Thyroid gland (tissue), 4 donors: ENCODE results near the gene MYO18B. TPM values are rescaled to one million over a fixed set of nuclear protein-coding genes. Genes with fewer than 3 reads are reported as not detected.

Experiments
- DNase-seq, 2 donors: peaks; one replicate each; pipeline ENCODE4 v3.0.0-alpha.2; 2019
- H3K27ac ChIP-seq, 3 donors: fragments of 200-600 bp; sonication (generic); 1 replicate in 2 of 3; 2 replicates in 1 of 3; pipeline ENCODE4 v1.5.1; 2016 to 2019; ENCODE audit warnings: mild to moderate bottlenecking in 1 of 3, moderate library complexity in 1 of 3
- H3K27me3 ChIP-seq: fragments of 200-600 bp; sonication (generic); one replicate; pipeline ENCODE4 v1.5.1; 2019
- H3K36me3 ChIP-seq, 2 donors: fragments of 200-600 bp; sonication (generic); one replicate each; pipeline ENCODE4 v1.5.1; 2016 to 2019
- H3K4me1 ChIP-seq, 2 donors: fragments of 200-600 bp; sonication (generic); one replicate each; pipeline ENCODE4 v1.5.1; 2017 to 2019
- H3K4me3 ChIP-seq, 3 donors: fragments of 200-600 bp; sonication (generic); replicated peaks in 1 of 3; 1 replicate in 2 of 3; 2 replicates in 1 of 3; pipeline ENCODE4 v1.5.1; 2016; ENCODE audit warnings: mild to moderate bottlenecking in 1 of 3
- H3K9me3 ChIP-seq: fragments of 200-600 bp; sonication (generic); one replicate; pipeline ENCODE4 v1.5.1; 2017
- POLR2A ChIP-seq, 2 donors: fragments of 450-650 bp; IDR thresholded peaks; one replicate each; pipeline ENCODE4 v1.6.1; 2017; ENCODE audit warnings: antibody characterized with exemption in 2 of 2, mild to moderate bottlenecking in 2 of 2, moderate library complexity in 1 of 2
- WGBS, 2 donors: methylation state at CpG; one replicate each; pipeline ENCODE4 v1.1.5; 2017; 5-methylcytosine and 5-hydroxymethylcytosine counted together
- intact Hi-C: fragments of 100-400 bp; cut with DNase I; formaldehyde crosslinking; loops from one replicate; pipeline ENCODE4 v1.15.1; 2023
- total RNA-seq, 4 donors: library from RNA; depleted of rRNA; stranded (reverse); fragments of >200 nt; gene quantifications; one replicate each; pipeline ENCODE4 v1.2.3, GENCODE V29; 2016
- TF ChIP-seq, protein P1 (sequence below), 6 experiments: fragments of 200-600 bp in 3 of 6; fragments of 450-650 bp in 3 of 6; sonication (generic) in 3 of 6; IDR thresholded peaks; one replicate each; pipeline ENCODE4 v1.5.1; 2016 to 2019; ENCODE audit warnings: antibody characterized with exemption in 6 of 6, mild to moderate bottlenecking in 2 of 6, inconsistent platforms in 1 of 6, moderate library complexity in 1 of 6

The MYO18B gene
- total RNA-seq, 4 donors from 2014 or later: 0.33 TPM; not detected in 3

DNA sequence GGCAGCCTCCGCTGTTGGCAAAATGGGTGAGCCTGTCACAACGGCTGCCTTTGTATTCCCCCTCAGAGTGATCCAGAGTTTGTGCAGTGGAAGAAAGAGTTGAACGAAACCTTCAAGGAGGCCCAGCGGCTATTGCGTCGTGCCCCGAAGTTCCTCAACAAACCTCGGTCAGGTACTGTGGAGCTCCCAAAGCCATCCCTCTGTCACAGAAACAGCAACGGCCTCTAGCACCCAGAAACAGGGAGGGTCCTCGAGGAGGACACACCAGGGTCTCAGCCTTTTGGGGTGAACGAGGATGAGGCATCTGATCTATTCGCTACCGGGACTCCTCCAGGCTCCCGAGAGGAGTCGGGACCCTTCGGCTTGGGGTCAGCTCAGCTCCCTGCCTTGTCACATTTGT, 19.8 kb upstream of the MYO18B start:
- H3K9me3 ChIP-seq: no peaks in the 10 kb centered on the region
- H3K27me3 ChIP-seq: no peaks in the 10 kb centered on the region
- TF ChIP-seq POLR2A (IDR thresholded peaks at IDR 0.05): no peak
- TF ChIP-seq, protein P1, sequence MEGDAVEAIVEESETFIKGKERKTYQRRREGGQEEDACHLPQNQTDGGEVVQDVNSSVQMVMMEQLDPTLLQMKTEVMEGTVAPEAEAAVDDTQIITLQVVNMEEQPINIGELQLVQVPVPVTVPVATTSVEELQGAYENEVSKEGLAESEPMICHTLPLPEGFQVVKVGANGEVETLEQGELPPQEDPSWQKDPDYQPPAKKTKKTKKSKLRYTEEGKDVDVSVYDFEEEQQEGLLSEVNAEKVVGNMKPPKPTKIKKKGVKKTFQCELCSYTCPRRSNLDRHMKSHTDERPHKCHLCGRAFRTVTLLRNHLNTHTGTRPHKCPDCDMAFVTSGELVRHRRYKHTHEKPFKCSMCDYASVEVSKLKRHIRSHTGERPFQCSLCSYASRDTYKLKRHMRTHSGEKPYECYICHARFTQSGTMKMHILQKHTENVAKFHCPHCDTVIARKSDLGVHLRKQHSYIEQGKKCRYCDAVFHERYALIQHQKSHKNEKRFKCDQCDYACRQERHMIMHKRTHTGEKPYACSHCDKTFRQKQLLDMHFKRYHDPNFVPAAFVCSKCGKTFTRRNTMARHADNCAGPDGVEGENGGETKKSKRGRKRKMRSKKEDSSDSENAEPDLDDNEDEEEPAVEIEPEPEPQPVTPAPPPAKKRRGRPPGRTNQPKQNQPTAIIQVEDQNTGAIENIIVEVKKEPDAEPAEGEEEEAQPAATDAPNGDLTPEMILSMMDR (IDR thresholded peaks at IDR 0.05): no peak
- H3K4me3 ChIP-seq: no peak overlapping the region
- no peak for DNase-seq
- intact Hi-C loops: no loop called here
- no peak overlapping the region for H3K27ac ChIP-seq
- H3K4me1 ChIP-seq: no peaks in the 10 kb centered on the region
- 93 to 99% methylated on average over 12 to 16 of the region's 16 CpGs for WGBS, 2 donors
- peaks cover 0 to 4% of the 10 kb centered on the region in 2 donors for H3K36me3 ChIP-seq

DNA sequence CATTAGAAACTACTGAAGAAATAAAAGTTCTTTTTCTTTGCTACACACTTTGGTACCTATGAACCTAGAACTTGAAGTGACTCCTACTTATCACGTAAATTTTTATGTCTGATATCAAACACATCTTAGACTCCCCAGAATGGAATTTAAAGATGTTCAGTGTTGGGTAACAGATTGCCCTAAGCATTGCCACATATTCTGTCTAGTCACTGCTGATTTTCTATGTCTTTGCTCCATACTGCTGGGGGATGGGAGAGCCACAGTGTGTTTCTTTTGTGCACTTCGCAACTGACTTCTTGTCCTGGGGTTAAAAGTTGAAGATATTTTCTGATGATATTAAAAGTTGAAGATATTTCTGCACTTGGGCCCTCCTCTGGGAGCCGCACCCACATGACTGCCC, 19.4 kb upstream of the MYO18B start:
- intact Hi-C loops: no loop called here
- no peak for DNase-seq
- H3K4me3 ChIP-seq: no peak overlapping the region
- H3K27me3 ChIP-seq: no peaks in the 10 kb centered on the region
- H3K36me3 ChIP-seq: peaks cover 0 to 4% of the 10 kb centered on the region in 2 donors
- no peak overlapping the region for H3K27ac ChIP-seq
- WGBS, 2 donors: 95 to 97% methylated on average over 3 of the region's 3 CpGs
- TF ChIP-seq, protein P1 (IDR thresholded peaks at IDR 0.05): no peak
- TF ChIP-seq POLR2A (IDR thresholded peaks at IDR 0.05): no peak
- H3K4me1 ChIP-seq: no peaks in the 10 kb centered on the region
- no peaks in the 10 kb centered on the region for H3K9me3 ChIP-seq

DNA sequence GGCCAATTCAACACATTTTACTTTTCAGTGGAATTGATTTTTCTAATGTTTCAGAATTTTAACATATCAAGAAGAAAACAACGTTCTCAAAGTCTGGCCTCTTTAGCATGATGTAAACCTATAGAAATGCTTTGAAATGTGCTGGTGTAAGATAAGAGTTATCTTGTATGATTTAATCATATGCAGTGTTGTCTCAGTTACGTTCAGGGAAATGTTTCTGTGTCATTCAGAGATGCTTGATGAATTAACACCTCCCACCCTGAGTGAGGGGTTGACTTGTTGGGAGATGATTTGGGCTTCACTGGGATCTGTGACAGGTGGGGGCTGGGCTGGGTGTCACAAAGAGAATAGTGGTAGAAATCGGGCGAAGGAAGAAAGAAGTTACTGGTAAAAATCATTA, 15.7 kb upstream of the MYO18B start:
- H3K36me3 ChIP-seq: peaks cover 0 to 4% of the 10 kb centered on the region in 2 donors
- no peak for TF ChIP-seq POLR2A (IDR thresholded peaks at IDR 0.05)
- TF ChIP-seq, protein P1 (IDR thresholded peaks at IDR 0.05): no peak
- intact Hi-C loops: no loop called here

DNA sequence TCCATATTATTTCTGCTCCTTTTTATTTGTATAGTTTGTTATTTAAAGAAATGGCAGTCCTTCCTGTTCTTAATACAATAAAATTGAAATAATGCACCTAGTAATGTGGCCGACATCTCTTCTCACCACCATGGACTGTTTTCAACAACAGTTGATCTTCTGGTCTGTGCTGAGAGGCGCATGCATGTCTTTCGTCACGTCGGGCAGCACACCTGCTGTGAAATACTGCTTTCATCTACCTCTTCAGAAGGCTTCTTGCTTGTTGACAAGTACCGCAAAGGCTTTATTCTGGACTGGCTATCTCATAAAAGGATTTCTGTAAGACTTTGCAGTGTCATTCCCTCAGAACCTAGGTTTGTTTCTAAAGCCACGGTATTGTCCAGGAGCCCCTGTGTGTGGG, 13.9 kb upstream of the MYO18B start:
- H3K4me3 ChIP-seq: no peak overlapping the region
- WGBS, 2 donors: 89 to 91% methylated on average over 7 of the region's 7 CpGs
- no peaks in the 10 kb centered on the region for H3K4me1 ChIP-seq
- H3K27ac ChIP-seq: no peak overlapping the region
- intact Hi-C loops: no loop called here
- H3K36me3 ChIP-seq: no peaks in the 10 kb centered on the region
- H3K27me3 ChIP-seq: no peaks in the 10 kb centered on the region
- no peaks in the 10 kb centered on the region for H3K9me3 ChIP-seq
- TF ChIP-seq, protein P1 (IDR thresholded peaks at IDR 0.05): no peak
- no peak for TF ChIP-seq POLR2A (IDR thresholded peaks at IDR 0.05)
- DNase-seq: no peak

More for the DNA sequence above, 15.7 kb upstream of the MYO18B start:
- Histone ChIP-seq H3K27ac (no peak overlapping the region), H3K4me1 (no peaks in the 10 kb centered on the region), H3K9me3 (no peaks in the 10 kb centered on the region), H3K27me3 (no peaks in the 10 kb centered on the region), H3K4me3 (no peak overlapping the region)
- 57 to 79% methylated on average over 4 of the region's 4 CpGs for WGBS, 2 donors
- DNase-seq: no peak

DNA sequence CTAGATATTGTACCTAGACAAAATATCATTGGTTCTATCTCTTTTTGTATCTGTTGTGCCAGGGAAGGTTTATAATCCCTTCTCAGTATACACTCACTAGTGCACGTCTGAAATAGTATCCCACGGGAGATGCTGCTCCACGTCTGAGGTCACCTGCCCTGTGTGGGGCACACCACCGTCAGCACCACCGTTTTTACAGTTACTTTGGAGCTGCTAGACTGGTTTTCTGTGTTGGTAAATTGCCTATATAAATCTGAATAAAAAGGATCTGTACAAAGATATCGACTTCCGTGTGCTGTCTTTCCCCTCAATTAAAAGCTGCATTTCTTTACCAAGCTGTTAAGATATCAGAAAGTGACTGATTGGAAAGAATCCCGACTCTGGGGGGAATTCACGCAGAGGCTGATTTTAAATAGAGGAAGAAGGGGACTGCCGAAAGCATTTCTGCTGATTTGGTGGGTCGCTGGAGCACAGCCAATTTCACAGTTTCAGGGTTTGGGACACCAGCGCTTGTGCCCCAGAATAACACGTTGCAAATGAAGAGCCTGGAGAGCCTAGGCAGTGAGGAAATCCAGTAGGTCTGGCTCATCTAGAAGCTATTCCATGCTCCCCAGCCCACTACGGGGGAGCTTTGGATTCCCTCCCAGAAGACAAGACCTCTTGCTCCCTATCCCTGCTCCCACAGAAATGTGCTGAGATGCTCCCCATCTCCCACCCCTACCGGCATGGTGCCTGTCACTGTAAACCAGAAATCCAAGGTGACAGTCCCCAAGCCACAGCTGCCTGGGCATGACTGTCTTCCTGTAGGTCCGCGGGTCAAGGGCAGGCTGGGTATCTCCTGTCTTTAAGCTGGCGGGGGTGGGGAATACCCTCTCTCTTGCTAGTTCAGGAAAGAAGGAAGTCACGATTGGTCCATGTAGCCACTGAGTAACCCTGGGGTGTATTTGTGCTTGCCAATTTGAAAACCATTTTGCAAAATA, 12.7 kb upstream of the MYO18B start:
- Histone ChIP-seq H3K4me3 (no peak overlapping the region), H3K9me3 (no peaks in the 10 kb centered on the region), H3K27ac (no peak overlapping the region), H3K27me3 (no peaks in the 10 kb centered on the region), H3K4me1 (no peaks in the 10 kb centered on the region), H3K36me3 (no peaks in the 10 kb centered on the region)
- no peak for DNase-seq
- no peak for TF ChIP-seq POLR2A (IDR thresholded peaks at IDR 0.05)
- TF ChIP-seq, protein P1 (IDR thresholded peaks at IDR 0.05): no peak
- 73 to 78% methylated on average over 18 to 19 of the region's 19 CpGs for WGBS, 2 donors
- intact Hi-C loops: no loop called here
